GM15510 (cell line): Measurements from ENCODE around the gene NBEAL2.

Source experiments
- POLR2A ChIP-seq: IDR thresholded peaks from 3 replicates; pipeline ENCODE4 v1.6.1; 2011; ENCODE audit warnings: borderline replicate concordance; ENCODE audit not compliant: insufficient read length; ENCODE audit errors: extremely low read depth

Gene NBEAL2

GRCh38 chr3:46939578-46940445, 39.7 kb upstream of the NBEAL2 start:
- TF ChIP-seq POLR2A = no peak

GRCh38 chr3:46942076-46942475, 37.4 kb upstream of the NBEAL2 start:
- no peak for TF ChIP-seq POLR2A

DNA sequence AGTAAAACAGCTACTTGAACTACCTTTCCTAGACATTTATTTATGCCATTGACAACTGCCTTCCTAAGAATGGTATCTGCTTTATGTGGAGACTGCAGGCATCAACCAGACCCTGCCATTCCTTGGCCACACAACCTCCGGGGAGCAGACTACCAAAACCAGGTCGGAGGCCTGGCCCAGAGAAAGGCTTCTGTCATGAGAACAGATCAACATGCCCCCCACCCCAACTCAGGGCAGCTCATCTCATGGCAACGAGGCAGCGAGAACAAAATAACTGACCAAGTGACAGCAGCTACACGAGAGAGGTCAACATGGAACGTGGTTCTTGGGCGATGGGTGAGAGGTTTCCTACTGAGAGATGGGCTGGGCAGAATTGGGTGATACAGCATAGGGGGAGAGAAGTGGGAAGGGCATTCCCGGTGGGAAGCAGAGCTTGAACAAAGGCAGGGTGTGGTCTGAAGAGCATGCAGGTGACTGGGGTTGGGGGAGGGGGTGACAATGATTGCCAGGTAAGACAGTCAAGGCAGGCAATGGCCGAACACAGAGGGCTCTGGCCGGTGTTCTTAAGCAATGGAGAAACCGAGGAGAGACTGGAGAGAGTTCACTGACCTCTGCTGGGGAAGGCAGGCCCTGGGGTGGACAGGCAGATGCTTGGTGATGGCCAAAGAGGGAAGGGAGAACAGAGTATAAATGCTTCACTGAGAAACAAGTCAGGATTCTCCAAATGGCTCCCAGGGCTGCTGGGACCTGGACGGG, 36.8 kb upstream of the NBEAL2 start:
- TF ChIP-seq POLR2A = no peak

DNA sequence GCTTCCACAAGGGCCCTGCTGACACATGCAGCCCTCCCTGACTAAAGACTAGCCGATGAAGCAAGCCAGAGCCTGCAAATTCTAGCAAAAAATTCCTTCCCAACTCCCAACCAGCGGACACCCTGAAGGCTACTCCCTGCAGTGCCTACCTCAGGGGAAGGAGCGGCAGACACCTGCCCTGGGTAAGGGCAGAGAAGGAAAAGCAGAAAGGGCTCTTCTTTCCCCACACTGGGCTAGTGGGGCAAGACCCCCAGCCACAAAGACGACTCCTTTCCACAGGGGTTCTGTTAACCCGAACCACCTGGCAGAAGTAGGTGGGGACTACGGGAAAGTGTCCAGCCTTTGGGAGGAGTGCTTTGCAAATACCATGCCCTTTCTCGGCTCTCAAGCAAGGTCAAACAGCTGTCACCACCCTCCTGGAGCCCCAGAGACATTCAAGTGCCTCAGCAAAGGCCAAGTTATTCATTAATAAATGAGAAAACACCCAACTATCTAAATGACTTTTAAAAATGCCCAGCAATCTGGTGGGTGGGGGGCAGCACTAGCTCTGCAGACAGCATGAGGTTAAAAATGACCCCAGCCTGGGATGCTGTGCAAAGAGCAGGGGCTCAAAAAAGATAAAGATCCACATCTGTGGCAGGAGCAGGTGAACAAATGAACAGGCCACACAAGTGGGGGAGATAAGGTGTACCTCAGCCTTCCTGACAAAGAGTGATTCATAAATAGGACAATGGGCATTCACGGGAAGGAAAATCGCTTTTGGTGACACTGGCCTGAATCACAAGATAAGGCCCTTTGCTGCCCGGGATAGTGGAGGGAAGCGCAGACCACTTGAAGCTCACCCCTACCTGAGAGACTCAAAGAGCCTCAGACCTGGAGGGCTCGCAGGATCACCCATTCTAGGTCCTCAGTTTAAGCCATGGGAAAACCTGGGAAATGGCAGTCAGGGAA, 36.0 kb upstream of the NBEAL2 start:
- TF ChIP-seq POLR2A = no peak

- TF ChIP-seq POLR2A = no peak
Observed at GRCh38 chr3:46944191-46944590, 35.3 kb upstream of the NBEAL2 start.

DNA sequence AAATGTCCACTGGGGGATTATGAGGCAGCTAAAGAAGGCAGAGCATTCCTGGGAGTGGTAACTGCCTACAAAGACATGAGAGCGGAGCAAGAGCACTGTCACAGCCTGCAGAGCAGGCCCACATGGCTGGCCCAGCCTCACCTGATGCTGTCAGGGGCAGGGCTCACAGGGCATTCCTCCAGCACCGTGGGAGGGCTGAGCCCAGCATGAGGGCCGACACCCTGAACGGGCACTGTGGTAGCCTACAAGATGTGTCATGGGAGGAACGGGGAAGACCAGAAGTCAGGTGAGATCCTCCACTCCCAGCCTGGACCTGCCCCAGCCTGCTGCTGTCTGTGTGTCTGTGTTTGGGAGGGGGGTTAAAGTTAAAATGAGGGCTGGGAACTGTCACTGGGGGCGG, 33.0 kb upstream of the NBEAL2 start:
- TF ChIP-seq POLR2A = no peak

DNA sequence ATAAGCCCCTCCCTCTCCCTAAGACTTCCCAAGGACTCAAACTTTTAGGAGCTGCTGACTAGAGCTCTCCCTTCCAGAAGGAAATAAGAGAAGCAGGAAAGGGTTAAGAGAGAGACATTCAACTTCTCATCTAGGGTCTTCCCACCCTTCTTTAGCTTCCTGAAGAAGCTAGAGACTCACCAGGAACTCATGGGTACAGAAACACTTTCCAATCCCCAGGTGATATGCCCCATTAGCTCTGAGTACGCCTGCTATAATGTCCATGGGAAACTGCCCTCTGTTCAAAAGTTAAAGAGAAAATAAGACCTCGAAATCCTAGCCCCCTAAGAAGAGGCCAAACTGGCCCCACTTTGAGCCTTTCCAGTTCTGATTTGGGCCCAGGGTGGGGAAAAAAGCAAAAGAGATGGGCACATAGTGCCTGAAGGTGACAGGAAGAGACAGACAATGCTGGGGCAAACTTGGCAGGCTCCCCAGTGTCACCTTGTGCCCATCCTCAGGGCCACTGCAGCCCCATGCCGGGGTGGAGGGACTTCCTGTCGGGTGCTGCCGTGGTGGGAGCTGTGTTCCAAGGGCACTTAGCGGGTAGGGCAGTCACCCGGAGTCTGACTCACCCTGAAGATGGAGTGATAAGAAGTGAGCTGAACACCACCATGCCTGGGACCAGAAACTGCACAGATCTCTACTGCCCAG, 32.5 kb upstream of the NBEAL2 start:
- TF ChIP-seq POLR2A = no peak

GRCh38 chr3:46947546-46947901, 31.9 kb upstream of the NBEAL2 start:
- TF ChIP-seq POLR2A = no peak

DNA sequence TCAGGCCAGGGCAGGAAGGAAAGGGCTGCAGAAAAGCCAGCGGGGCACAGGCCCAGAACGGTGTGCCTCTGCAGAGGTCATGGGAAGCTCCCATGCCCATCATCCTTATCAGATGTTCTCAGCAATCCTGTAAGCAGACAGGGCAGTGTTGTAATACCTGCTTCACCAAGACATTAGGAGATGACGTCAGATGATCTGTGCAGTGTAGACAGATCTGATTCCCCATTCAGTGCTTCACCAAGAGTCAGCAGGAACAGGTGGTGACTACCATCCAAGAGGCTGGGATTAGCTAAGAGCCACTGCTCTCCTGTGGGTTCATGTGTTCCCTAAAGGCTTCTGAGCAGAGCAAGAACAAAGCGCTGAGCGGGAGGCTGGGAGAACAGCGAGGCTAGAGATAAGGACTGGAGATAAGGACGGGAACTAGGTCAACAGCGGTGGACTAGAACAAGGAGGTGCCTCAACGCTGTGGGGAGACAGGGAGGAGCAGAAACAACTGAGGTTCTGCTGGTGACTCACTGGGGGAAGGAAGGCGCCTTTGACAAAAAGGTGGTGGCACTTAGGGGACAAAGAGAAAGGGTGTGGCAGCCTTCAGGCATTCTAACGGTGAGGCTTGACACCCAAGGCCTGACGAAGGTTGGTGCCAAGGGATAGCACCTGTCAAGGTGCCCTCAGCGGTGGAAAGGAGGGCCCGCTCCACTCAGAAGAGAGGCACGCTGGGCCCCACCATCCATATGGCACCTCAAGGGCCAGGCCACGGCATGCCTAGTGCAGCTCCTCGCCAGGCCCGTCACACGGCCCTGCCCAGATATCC, 31.3 kb upstream of the NBEAL2 start:
- no peak for TF ChIP-seq POLR2A

DNA sequence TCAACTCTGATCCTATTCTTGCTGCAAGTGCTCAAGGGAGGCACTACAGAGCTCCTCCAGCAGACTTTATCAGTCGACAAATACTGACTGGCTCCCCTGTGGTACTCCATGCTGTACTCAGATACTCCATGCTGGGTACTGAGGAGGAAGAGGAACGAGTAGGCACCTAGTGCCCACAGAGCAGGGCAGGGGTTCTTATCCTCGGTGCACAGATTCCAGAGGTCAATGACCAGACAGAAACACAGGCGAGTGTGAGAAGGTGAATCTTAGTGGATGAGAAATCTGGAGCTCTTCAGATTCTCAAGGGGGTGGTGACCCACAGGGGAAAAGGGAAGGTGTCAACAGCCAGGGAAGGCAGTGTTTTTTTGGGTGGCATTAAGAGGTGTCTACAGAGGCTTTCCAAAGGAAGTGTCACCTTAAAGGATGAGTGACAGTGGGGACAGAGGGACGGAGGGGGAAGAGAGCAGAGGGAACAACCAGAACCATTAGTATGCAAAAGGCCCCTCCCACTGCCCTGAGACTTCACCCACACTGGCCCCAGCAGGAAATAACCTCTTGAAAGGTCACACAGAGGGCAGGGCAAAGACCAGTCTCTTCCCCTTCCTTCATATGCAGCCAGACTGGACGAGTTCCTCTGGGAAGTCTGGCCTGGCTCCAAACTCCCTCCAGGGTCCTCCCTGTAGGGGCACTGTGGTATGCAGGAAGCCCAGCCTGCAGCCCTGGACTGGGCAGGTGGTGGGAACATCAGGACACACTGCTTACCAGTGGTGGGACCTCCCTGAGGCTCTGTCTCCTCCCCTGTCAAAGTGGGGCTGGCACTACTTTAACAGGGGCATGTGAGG, 30.4 kb upstream of the NBEAL2 start:
- TF ChIP-seq POLR2A = no peak

DNA sequence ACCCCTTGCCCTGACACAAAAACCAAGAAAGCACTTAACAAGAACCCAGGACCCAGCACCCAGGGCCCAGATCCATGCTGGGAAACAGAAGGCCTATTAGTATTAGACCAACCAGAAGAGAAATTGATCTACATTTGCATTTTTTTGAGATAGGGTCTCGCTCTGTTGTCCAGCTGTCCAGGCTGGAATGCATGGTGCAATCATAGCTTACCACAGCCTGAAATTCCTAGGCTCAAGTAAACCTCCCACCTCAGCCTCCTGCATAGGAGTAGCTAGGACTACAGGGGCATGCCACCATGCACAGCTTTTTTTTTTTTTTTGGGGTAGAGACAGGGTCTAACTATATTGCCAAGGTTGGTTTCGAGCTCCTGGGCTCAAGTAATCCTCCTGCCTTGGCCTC, 29.3 kb upstream of the NBEAL2 start:
- TF ChIP-seq POLR2A = no peak

DNA sequence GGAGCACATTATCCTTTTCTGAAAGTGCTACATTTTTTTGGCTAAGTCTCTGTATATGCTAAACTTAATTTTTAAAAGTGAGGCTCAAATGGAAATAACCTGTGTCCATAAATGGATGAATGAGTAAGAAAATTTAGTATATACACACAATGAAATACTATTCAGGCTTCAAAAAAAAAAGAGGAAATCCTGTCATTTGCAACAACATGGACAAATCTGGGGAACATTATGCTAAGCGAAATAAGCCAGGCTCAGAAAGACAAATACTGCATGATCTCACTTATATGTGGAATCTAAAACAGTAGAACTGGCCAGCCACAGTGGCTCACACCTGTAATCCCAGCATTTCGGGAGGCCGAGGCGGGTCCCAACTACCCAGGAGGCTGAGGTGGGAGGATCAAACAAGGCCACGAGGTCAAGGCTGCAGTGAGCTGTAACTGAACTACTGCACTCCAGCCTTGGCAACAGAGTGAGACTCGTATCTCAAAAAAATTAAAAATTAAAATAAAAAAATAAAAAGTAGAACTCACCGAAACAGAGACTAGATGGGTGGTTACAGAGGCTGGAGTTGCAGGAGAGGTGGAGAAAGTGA, 28.7 kb upstream of the NBEAL2 start:
- TF ChIP-seq POLR2A = no peak
